Endothelial cell (in vitro differentiated cells): ENCODE measurements around the gene CATSPERZ. TPM values are rescaled to one million over a fixed set of nuclear protein-coding genes. Genes with fewer than 3 reads are reported as not detected.

Experiments
- DNase-seq: peaks from one replicate; pipeline ENCODE4 v3.0.0; 2021; ENCODE audit warnings: low spot score
- H3K27ac Mint-ChIP-seq: one replicate; pipeline ENCODE4 v1.8.0; 2021; ENCODE audit warnings: mixed read lengths, inconsistent platforms; ENCODE audit not compliant: unreplicated experiment
- H3K27me3 Mint-ChIP-seq: one replicate; pipeline ENCODE4 v1.8.0; 2021; ENCODE audit warnings: mild to moderate bottlenecking, moderate library complexity, mixed read lengths, inconsistent platforms; ENCODE audit not compliant: unreplicated experiment
- H3K36me3 Mint-ChIP-seq: one replicate; pipeline ENCODE4 v1.8.0; 2021; ENCODE audit warnings: mild to moderate bottlenecking, low read depth, mixed read lengths, inconsistent platforms; ENCODE audit not compliant: unreplicated experiment
- H3K4me1 Mint-ChIP-seq: one replicate; pipeline ENCODE4 v1.8.0; 2021; ENCODE audit warnings: mild to moderate bottlenecking, mixed read lengths, inconsistent platforms; ENCODE audit not compliant: unreplicated experiment
- H3K4me3 Mint-ChIP-seq: one replicate; pipeline ENCODE4 v1.8.0; 2021; ENCODE audit warnings: mild to moderate bottlenecking, mixed read lengths, inconsistent platforms; ENCODE audit not compliant: unreplicated experiment
- H3K9me3 Mint-ChIP-seq: one replicate; pipeline ENCODE4 v1.8.0; 2021; ENCODE audit warnings: mixed read lengths, inconsistent platforms; ENCODE audit not compliant: unreplicated experiment
- total RNA-seq: library from RNA; stranded (reverse); fragmentation: NEBNext Ultra II Directional; extraction: Animal tissue kit (Norgen Biotek cat#: 25700); gene quantifications from one replicate; pipeline ENCODE4 v1.2.1, GENCODE V29; 2021; ENCODE audit not compliant: unreplicated experiment
- TF ChIP-seq, protein P1 (sequence below): fragments of 200-600 bp; sonication (generic); IDR thresholded peaks from one replicate; pipeline ENCODE4 v1.5.0; 2021; ENCODE audit warnings: antibody characterized with exemption; ENCODE audit not compliant: unreplicated experiment

CATSPERZ gene
- total RNA-seq, 1 donor from 2014 or later: 0.38 TPM

DNA sequence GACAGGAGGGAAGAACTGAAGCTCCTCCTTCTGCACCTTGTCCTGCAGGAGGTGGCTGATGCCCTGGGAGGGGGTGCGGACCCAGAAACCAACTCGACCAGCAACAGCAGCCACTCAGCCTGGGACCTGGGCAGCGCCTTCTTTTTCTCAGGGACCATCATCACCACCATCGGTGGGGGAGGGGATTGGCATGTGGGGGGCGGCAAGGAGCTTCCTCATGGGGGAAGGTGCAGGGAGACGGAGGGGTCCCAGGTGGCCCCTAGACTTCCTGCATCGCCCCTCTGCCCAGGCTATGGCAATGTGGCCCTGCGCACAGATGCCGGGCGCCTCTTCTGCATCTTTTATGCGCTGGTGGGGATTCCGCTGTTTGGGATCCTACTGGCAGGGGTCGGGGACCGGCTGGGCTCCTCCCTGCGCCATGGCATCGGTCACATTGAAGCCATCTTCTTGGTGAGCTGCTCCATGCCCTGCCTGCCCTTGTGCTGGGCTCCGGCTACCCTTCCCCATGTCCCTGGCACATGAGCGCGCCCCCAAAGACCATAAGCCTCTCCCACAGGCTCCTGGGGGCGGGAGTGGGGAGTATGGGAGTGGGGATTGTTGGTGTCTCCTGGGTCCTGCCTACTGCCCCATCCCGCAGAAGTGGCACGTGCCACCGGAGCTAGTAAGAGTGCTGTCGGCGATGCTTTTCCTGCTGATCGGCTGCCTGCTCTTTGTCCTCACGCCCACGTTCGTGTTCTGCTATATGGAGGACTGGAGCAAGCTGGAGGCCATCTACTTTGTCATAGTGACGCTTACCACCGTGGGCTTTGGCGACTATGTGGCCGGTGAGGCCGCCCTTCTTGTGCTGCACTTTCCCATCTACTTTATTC, 3.1 kb upstream of the CATSPERZ start:
- peak overlapping the region; percentile 27 for H3K4me3 Mint-ChIP-seq
- no peaks in the 10 kb centered on the region for H3K9me3 Mint-ChIP-seq
- no peak for DNase-seq
- H3K4me1 Mint-ChIP-seq: peaks cover 11% of the 10 kb centered on the region
- peaks cover 38% of the 10 kb centered on the region for H3K27me3 Mint-ChIP-seq
- no peak overlapping the region for H3K27ac Mint-ChIP-seq
- no peaks in the 10 kb centered on the region for H3K36me3 Mint-ChIP-seq
- TF ChIP-seq, protein P1, sequence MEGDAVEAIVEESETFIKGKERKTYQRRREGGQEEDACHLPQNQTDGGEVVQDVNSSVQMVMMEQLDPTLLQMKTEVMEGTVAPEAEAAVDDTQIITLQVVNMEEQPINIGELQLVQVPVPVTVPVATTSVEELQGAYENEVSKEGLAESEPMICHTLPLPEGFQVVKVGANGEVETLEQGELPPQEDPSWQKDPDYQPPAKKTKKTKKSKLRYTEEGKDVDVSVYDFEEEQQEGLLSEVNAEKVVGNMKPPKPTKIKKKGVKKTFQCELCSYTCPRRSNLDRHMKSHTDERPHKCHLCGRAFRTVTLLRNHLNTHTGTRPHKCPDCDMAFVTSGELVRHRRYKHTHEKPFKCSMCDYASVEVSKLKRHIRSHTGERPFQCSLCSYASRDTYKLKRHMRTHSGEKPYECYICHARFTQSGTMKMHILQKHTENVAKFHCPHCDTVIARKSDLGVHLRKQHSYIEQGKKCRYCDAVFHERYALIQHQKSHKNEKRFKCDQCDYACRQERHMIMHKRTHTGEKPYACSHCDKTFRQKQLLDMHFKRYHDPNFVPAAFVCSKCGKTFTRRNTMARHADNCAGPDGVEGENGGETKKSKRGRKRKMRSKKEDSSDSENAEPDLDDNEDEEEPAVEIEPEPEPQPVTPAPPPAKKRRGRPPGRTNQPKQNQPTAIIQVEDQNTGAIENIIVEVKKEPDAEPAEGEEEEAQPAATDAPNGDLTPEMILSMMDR: no peak

DNA sequence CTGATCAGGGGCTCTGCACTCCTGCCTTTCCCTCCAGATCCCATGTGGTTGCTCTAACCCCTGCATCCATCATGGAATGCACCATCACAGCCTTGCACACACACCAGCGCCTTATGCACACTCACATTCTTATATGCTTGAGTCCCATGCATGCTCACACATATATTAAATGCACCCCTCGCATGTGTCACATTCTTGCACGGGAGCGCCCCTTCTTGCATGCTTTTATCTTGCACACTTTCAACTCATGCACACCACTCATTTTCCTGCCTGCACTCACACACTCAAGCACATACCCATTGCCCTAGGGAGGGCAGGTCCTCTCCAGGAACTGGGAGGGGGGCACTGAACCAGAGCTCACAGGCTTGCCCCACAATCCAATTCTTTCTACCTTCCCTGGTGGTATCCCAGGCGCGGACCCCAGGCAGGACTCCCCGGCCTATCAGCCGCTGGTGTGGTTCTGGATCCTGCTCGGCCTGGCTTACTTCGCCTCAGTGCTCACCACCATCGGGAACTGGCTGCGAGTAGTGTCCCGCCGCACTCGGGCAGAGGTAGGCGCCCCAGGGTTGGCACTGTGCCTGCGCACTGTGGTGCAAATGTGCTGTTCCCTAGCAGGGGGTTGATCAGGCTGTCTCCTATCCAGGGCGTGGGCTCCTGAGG, 2.3 kb upstream of the CATSPERZ start:
- DNase-seq: no peak
- Mint-ChIP-seq H3K27ac (no peak overlapping the region), H3K9me3 (no peaks in the 10 kb centered on the region), H3K4me3 (peak overlapping the region; percentile 27), H3K4me1 (peaks cover 11% of the 10 kb centered on the region), H3K36me3 (no peaks in the 10 kb centered on the region), H3K27me3 (peaks cover 38% of the 10 kb centered on the region)
- TF ChIP-seq, protein P1: no peak

DNA sequence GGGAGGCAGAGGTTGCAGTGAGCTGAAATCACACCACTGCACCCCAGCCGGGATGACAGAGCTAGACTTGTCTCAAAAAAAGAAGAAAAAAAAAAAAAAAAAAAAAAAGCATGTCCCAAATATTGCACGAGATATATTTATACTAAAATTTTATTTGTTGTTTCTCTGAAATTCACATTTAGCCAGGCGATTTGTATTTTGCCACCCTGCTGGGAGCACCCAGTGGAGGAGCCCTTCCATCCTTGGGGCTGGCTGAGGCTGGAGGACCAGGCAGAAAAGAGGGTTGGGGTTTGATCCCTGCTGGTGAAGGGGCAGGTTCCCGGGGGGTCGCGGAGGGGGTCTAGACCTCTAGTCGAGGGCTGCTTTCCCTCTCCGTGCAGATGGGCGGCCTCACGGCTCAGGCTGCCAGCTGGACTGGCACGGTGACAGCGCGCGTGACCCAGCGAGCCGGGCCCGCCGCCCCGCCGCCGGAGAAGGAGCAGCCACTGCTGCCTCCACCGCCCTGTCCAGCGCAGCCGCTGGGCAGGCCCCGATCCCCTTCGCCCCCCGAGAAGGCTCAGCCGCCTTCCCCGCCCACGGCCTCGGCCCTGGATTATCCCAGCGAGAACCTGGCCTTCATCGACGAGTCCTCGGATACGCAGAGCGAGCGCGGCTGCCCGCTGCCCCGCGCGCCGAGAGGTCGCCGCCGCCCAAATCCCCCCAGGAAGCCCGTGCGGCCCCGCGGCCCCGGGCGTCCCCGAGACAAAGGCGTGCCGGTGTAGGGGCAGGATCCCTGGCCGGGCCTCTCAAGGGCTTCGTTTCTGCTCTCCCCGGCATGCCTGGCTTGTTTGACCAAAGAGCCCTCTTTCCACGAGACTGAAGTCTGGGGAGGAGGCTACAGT, 952 bp upstream of the CATSPERZ start:
- DNase-seq: no peak
- TF ChIP-seq, protein P1: no peak
- Mint-ChIP-seq H3K27ac (no peak overlapping the region), H3K4me3 (no peak overlapping the region), H3K9me3 (no peaks in the 10 kb centered on the region), H3K4me1 (peaks cover 11% of the 10 kb centered on the region), H3K36me3 (no peaks in the 10 kb centered on the region), H3K27me3 (peaks cover 32% of the 10 kb centered on the region)

DNA sequence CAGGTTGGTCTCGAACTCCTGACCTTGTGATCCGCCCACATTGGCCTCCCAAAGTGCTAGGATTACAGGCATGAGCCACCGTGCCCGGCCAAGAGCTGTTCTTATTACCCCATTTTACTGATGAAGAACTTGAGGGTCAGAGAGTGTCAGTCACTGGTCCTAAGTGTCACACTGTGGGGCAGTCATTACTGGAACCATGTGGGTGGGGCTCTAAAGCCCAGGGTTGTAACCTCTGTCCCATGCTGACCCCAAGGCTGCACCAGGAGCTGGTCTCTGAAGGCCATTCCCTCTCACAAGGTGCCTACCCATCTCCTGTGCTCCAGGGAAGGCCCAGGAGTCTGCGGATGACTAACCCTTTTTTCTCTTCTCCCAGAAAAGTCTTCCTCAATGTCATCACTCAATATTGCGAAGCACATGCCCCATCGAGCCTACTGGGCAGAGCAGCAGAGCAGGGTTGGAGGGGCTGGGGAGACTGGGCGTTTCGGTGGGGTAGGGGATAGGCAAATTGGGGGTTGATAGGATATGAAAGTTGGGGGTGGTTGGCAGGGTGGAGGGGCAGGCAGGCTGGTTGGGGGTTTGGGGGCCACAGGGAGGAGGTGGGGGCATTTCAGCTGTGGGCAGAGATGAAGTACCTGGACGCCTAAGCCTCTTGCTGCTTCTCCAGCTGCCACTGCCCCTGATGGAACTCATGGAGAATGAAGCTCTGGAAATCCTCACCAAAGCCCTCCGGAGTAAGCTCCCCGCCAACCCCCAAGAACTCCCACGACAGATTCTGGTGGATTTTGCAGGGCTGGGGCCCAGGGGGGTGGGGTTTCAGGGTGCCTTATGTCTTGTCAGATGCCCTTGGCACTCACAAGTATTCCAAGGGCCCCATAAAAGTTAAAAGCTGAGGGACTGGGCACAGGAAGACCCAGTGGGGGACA, 3.2 kb downstream of the CATSPERZ start:
- H3K36me3 Mint-ChIP-seq: peaks cover 8% of the 10 kb centered on the region
- H3K27me3 Mint-ChIP-seq: peaks cover 12% of the 10 kb centered on the region
- H3K4me3 Mint-ChIP-seq: no peak overlapping the region
- TF ChIP-seq, protein P1: no peak
- H3K9me3 Mint-ChIP-seq: no peaks in the 10 kb centered on the region
- no peak overlapping the region for H3K27ac Mint-ChIP-seq
- peaks cover 10% of the 10 kb centered on the region for H3K4me1 Mint-ChIP-seq
- no peak for DNase-seq
